ENCODE results near the gene SORCS1.

The SORCS1 gene

DNA sequence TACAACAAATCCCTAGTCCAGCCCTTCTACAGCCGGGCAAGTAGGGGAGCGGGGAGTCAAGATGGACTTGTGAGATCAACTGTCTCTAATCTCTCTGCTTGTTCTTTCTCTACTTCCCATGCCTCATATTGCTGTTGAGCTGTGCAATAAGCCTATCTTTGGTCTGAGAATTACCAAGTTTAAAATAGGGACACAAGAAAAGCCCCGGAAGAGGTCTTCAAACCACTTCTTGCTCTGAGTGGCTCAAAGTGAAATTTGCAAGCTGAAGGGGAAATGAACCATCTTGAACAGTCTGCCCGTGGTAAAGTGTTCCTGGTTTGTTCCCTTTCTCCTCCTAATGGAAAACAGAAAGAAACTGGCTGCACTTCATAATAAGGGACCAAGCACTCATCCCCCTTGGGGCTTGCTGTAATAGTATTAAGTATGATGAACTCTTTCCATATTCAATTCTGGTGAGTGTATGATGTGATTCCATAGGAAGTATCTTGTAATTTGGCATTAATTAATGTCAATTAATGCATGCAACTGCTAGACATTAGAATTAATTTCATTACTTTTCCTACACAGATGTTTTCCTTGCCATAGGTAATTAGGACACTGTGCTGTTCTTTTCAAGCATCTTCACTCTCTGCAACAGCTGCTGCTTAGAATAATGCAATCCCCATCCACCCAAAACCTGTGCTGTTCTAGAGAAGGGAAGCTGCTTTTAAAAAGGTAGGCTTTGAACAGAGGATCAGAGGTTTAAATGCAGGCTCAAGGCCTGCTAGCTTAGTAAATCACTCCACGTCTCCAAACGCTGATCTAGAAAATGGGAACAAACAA is 449.6 kb downstream of the SORCS1 start:
- DNase-seq: no peak

DNA sequence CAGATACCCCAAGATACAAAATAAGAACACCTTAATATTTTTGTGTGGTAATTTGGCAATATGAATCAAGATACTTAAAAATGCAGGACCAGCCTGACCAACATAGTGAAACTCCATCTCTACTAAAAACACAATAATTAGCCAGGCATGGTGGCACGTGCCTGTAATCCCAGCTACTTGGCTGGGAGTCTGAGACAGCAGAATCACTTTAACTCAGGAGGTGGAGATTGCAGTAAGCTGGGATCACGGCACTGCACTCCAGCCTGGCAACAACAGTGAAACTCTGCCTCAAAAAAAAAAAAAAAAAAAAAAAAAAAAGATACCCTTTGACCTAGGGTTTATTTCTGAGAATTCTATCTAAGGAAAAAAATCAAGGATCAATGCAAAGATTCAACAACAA is 450.7 kb downstream of the SORCS1 start:
- DNase-seq: no peak

DNA sequence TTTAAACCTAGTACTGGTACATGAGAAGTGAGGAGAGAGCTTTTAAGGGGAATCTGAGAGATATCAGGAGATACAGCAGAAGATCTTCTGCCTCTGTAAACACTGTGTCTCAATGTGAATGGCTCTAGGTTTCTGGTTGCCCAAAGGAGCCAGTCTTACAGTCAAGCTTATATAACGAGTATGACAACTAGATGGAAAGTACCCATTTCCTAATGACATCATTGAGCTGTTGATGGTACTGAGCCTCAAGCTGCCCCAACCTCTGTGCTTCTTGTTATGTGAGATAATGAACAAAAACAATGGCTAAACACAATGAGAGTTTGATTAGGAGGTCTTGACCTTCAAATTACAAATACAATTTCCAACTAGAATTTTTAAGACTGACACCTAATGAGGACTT is 451.5 kb downstream of the SORCS1 start:
- DNase-seq: no peak

DNA sequence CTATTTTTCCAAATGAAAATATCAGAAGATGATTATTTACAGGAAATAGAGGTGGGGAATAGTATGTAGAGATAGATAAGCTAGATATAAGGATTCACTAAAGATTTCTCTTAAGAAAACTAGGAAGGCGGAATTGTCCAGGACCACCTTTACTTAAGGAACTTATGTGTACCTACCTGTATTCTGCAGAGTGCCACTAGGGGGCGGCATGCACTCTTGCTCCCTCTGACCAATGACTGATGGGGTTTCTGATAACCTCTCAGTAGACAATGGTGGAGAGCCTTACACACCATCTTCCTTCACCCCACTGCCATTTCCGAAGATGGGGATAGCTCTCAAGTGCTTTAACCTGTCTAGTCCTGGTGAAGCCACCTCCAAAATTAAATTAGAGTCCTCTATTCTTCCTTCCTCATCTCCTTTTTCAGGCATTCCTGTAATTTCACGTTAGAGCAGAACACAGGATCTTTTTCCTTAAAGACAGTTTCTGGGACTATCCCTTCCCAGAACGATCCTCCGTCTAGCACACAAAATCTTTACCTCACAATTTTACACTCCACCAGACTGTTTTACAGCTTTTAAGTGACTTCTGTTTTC is 453.1 kb downstream of the SORCS1 start:
- DNase-seq: peak in 1 of 2 experiments; percentile 0

DNA sequence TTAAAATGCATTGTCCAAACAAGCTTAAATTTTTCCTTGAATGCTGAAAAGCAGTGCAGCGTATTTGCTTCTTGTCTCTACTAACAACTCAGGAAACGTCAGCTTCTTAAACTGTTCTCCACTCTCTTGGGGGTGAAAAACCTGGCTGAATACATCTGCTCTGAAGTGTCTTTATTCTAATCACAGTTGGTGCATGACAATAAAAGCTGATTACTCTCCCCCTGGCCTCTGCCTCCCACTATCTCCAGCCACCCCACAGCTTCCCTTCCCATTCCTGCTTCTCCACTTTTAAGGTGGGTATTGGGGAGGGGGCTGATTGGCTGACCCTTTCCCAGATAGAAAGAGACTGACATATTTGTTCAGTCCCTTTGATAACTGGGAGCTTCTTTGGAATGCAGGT is 456.0 kb downstream of the SORCS1 start:
- DNase-seq: no peak

DNA sequence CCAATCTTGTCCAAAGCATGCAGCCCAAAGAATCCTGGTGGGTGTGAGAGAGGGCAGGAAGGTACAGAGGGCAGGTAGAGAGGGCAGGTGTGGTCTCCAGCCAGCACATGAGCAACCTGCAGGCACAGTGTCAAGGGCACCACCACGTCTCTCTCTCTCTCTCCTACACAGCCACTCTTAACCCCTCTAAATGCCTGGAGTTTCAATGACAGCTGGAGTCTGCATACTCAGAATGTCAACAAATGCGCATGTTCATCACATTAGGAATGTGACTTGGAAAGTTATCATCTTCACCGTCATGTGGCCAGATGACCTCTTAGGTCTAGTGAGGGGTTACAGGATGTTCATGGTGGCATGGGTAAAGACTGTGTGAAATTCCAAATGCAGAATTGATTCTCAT is 456.8 kb downstream of the SORCS1 start:
- no peak for DNase-seq

DNA sequence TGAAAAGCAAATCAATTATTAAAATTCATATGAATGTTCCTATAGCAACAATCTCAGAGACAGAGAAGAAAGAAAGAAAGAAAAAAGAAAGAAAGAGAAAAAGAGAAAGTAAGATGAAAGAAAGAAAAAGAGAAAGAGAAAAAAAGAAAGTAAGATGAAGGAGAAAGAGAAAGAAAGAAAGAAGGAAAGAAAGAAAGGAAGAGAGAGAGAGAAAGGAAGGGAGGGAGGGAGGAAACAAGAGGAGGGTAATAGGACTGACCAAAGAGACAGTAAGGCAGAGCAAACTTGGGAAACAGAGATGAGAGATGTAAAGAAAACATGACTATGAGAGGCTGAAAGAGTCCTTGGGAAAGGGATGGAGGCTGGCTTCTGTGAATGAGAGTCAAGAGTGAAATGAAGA is 458.4 kb downstream of the SORCS1 start:
- DNase-seq: no peak

DNA sequence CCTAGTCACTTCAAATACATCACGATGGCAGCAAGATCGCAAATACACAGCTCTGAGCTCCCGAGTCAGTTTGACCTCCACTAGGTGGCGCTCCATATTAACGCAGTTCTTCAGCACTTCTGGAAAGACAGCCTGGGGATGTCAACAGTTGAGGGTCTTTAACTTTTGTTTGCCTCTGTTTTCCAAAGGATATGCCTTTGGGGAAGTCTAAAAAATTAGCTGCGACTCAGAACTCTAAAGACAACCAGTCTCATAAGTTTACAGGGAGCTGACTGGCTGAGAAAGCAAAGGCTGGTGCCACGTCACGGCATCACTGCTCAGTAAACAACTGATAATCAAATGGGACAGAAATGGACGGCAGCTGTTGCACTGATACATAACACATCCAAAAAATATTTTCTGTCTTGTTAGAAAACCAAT is 458.8 kb downstream of the SORCS1 start:
- peak; percentile 5 to 18 for DNase-seq

DNA sequence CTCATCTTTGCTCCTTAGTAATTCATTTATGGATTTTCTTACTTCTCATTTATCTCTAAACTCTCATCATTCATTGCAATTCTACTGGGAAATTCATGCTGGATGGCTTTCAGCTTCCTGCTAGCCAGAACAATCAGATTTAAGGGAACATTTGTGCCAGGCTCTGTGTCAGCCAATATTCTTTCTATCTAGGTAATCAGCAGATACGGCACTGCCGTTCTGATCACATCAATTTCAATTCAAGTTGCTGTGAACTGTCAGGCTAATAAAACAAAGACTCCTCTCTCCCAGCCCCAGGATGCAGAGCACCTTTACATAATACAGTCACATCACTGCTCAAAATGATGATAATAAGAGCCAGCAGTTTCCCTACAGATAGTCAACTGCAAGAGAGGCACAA is 468.3 kb downstream of the SORCS1 start:
- DNase-seq: no peak

DNA sequence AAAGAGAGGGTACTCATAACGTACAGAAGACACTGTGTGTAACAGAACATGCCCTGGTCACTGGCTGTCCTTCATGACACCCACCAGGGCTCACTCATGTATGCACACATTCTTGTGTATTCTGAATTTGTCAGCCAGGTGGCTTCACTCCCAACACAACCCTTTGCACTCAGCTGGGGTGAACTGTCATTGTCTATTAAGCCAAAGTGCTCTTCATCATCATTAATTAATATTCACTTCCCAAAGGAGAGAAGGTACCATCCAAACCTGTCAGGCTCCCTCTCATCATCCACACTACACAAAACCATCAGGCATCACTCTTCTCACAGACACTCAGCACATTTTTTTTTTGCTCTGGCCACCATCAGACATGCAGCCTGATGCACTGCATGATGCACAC is 469.8 kb downstream of the SORCS1 start:
- no peak for DNase-seq

DNA sequence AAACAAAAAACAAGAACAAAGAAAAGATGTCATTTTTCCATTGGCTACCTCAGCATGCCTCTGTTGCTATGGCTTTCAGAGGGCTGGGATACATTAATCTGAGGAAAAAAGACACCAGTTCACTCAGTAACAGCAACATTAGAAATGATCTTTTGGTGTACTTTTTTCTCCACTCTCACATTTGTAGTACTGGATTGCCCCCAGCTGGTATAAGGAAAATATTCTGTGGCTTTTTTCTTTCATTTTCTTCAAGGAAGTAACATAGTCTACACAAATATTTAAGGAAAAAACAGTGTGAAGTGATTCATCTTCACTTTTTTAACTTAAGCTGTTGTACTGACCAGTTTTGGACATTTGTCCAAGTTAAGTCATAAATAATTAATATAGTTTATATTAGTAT is 482.3 kb downstream of the SORCS1 start:
- DNase-seq: no peak

DNA sequence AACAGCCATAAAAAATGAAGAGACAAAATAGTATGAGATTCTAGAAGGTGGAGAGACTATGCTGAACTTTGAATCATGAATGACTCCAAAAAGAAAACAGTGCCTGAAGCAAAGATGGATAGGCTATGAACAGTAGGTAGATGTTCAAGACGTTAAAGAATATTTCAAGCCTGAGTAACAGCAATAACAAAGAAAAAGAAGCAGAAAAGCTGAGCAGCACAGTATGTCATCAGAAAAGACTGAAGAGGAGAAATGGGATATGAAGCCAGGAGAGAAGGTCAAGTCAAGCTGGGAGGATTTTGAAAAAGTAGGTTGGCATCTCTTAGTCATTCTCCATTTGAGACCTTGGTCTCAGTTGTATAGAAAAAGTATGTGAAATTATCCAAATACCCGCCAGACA is 484.4 kb downstream of the SORCS1 start:
- no peak for DNase-seq

DNA sequence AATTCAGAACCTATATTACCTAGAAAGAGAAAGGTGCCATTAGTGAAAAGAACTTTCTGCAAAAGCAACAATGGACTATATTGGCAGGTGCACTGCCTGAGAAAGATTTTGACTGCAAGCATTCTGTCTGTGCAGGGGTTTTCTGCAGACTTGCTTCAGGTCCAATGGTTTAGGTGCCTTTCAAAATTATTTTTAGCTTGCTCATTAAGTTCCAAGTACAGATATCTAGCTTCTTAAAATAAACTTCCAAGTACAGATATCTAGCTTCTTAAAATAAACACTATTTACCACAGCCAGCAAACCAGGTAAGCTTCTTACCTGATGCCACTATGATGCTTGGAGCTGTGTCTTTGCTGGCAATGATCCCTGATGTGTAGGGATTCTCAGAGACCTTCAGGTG is 485.2 kb downstream of the SORCS1 start:
- no peak for DNase-seq

DNA sequence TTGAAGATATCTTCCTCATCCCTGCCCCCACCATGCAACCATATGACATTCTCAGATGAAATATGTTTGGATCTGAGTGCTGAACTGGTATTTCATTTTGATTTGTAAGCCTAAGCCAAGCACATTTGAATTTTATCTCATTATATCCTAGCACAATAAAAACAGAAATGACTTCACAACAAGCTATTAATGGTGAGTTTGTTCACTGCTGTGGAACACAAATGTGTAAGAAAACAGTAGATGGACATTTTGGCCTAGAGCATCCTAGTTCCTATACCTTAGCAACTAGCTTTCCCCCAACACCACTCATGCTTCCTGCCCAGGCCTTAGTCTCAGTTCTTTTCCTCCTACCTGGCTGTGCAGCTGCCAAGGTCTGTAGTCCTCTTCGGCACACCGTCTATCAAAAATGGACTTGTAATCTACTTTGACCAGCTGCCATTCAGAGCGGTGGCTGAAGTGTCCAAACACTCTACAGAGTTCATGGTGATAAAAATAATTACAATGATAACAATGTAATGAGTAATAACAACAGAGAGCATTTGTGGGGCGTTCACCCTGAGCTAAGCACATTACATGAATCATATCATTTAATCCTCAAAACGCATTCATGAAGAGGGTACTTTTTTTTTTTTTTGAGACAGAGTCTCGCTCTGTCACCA is 491.9 kb downstream of the SORCS1 start:
- DNase-seq: no peak

DNA sequence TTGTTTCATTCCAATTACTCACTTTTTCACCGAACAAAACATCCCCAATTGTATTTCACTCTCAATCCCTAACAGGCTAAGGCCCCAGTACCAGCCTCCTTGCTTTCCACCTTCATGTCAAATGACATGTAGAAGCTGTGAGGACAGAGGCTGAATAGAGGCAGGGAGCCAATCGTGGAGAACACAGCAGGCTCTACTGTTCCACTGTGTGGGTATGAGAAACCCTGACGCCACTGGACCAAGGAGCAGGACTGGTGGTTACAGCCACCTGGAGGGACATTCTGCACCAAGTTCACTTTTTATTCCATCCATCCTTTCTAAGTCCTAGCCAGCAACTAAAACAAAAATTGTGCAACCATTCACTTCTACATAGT is 502.8 kb downstream of the SORCS1 start:
- no peak for DNase-seq

DNA sequence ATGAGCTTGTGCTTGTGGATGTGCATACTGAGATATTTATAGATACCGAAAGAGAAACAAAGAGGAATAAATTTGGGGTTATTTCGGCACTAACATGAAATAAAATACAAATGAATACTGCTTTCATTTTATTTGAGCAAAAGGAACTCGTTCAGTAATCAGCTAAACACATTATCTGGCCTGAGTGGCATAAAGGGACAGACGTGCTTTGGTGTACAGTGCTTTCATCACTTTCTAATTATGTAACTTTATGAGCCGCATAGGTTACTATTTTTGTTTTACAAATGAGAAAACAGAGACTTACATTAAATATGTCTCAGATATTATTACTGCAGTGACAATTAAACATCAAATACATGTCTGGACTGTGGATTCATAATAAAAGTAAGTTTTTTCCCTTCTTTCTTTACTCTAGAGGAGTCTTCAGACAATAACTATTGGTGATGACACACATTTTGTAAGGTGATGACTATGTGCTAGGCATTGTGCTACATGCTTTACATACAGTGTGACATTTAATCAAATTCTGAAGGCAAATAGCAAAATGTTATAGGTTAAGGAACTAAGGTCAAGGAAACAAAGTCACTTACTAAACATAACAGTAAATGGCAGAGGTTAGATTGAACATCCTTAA is 503.3 kb downstream of the SORCS1 start:
- DNase-seq: no peak

DNA sequence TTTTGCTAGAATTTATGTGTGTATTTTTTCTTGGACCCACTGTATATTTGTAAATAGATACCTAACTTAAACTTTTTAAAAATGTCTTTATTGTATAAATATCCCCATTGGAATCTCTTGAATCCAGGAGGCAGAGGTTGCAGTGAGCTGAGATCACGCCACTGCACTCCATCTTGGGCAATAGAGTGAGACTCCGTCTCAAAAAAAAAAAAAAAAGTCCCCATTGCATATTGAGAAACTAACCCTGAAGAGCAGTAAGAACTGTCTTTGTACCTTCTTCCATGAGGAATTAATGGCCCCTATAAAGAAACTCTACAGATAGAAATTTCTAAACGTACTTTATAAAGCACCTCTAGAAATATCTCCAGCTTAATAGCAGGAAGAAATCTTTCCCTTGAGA is 504.0 kb downstream of the SORCS1 start:
- no peak for DNase-seq

DNA sequence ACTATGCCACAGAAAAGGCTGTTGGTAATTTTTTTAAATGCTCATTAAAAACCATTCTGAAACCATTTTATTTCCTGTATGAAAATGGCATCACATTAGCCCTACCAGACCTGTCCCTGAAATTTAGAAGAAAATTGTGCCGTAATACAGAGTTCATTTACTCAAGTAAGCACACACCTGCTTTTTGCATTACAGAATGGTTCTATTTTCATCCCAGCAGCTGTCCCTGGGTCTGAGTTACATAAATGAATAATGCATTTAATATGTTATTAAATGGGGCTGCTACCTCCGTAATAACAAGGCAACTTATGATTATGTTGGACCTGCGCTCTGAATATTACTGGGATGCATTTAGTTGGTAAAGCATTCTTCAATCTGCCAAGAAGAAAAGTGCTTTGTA is 508.9 kb downstream of the SORCS1 start:
- no peak for DNase-seq

DNA sequence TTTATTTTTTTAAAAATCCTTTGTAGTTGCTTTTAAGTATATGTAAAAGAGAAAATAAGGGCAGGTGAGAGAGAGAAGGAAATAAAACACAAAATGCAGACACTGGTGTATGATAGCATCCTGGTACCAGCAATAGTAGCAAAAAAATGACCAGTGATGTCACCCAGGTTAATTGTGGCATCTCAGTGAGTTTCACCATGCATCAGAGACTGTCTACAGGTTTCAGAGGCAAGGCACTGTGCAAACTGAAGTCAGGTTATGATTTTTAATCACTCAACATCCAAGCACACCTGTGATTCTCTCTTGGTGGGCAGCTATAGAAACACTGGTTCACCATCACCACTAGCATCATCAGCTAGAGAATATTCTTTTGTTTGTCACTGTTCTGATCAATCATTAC is 509.3 kb downstream of the SORCS1 start:
- no peak for DNase-seq

DNA sequence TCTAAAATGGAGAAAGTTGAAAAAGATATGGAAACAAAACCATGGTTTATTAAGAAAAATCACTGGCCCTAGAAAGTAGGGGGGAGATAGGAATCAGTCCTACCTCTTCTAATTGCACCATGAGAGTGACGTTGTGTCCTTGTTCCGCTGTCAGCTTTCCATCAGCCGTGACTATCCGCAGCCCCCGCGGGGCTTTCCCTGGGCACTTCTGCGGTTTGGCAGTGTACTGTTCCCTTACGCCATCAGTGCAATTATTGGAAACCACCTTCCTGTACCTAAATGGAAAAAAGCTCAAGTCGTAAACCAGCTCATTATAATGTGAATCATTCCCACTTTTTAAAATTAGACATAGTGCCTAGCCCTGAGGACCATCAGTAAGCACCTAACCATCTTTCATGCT is 512.2 kb downstream of the SORCS1 start:
- no peak for DNase-seq

DNA sequence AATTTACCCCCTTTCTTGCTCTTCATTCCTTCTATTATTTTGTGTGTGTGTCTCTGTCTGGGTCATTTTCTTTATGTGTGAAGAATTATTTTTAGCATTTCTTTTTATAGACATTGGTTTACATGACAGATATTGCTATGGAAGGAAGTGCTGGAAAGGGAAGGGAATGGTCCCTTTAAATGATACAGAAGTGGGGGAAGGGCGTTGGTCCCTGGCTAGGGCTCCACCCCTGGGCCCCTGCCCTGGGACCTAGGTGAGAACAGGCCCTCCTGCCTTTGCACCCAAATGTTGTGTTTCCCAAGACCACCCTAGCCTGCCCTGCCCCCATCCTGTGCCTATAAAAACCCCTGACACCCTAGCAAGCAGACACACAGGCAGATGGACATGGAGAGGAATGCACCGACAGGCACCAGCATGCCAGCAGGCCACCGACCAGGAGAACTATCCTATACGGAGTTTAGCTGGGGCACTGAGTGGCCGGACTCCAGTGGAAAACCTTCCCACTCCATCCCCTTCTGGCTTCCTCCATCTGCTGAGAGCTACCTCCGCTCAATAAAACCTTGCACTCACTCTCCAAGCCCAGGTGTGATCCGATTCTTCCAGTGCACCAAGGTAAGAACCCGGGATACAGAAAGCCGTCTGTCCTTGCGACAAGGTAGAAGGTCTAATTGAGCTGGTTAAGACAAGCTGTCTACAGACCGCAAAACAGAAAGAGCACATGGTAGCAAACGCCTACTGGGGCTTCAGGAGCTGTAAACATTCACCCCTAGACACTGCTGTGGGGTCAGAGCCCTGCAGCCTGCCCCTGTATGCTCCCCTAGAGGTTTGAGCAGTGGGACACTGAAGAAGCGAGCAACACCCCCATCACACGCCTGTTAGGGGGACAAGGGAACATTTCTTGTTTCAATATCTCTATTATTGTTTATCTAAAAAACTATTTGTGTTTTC is 515.7 kb downstream of the SORCS1 start:
- no peak for DNase-seq

DNA sequence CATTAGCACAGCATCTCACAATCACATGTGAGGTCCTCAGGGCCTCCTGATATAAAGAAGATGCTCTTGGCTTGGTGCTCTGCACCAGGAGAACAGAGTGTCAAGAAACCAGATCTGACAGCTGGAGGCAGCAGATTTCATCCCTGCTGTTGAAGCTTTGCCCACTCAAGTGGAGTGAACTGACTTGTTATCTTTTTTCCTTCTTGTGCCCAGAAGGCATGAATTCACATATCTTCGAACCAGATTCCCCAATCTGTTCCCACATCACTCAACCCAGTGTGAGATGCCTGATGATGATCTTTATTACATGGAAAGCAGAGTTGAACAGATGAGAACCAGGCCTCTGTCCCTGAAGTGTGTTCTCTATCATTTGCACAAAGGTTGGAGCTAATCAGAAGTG is 521.0 kb downstream of the SORCS1 start:
- DNase-seq: no peak

DNA sequence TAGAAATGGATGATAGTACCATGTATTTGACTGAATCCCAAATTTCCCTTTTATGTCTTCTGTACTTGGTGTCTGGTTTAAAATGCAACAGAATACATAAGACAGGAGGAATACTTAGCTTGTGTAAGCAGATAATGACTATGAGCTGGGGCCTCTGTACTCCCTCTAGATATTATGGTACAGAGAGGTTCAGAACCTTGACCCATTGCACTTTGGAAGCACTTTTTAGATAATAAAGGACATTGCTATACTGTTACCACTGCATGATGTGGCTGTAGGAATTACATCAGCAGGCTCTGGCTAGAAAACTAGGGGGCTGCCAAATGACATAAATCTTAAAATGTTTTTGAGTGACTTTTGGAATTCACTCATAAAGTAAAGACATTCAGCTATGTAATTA is 526.6 kb downstream of the SORCS1 start:
- no peak for DNase-seq
